ENCODE data around the gene SLC35G3.
"Not testable (repeated sequence)": the region's sequence is repeated elsewhere in the genome, so short reads cannot be mapped to it uniquely, and the experiment has no call there.

DNA sequence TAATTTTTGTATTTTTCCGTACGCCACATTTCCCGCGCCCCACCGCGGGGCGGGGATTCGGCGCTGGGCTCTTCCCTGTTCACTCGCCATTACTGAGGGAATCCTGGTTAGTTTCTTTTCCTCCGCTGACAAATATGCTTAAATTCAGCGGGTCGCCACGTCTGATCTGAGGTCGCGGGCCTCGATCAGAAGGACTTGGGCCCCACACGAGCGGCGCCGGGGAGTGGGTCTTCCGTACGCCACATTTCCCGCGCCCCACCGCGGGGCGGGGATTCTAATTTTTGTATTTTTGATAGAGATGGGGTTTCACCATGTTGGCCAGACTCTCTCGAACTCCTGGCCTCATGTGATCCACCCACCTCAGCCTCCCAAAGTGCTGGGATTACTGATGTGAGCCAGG is 43.1 kb downstream of the SLC35G3 start:
- TF ChIP-seq, protein P1, sequence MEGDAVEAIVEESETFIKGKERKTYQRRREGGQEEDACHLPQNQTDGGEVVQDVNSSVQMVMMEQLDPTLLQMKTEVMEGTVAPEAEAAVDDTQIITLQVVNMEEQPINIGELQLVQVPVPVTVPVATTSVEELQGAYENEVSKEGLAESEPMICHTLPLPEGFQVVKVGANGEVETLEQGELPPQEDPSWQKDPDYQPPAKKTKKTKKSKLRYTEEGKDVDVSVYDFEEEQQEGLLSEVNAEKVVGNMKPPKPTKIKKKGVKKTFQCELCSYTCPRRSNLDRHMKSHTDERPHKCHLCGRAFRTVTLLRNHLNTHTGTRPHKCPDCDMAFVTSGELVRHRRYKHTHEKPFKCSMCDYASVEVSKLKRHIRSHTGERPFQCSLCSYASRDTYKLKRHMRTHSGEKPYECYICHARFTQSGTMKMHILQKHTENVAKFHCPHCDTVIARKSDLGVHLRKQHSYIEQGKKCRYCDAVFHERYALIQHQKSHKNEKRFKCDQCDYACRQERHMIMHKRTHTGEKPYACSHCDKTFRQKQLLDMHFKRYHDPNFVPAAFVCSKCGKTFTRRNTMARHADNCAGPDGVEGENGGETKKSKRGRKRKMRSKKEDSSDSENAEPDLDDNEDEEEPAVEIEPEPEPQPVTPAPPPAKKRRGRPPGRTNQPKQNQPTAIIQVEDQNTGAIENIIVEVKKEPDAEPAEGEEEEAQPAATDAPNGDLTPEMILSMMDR (conservative IDR thresholded peaks at IDR 0.05; ENCODE audit: low read depth, low read length), result not testable (repeated sequence)
- TF ChIP-seq EZH2 (IDR thresholded peaks at IDR 0.05; ENCODE audit: low read length, unreplicated experiment), result not testable (repeated sequence)
